ENCODE data around the gene DOCK10.

The DOCK10 gene

DNA sequence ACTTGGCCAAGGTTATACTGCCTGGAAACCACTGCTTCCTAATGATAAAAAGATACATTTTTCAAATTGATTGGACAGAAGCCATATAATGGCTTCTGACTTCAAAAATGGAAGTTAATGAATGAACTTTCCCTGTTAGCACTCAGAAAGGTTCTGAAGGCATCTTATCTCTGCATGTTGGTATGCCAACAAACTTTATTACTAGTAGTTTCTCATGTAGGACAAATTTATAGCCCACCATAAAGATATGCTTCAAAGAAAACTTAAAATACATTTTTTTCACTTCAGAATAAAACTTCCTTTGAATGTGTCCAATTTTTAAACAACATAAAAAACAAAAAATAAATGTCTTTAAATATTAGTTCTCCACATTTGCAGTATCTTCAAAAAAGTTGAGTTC, 10.0 kb downstream of the DOCK10 start:
- H3K27ac Mint-ChIP-seq = peak overlapping the region; percentile 85
- peak overlapping the region; percentile 44 for H3K4me3 Mint-ChIP-seq
- H3K4me1 Mint-ChIP-seq (ENCODE audit: low read depth) = peaks cover 89% of the 10 kb centered on the region

DNA sequence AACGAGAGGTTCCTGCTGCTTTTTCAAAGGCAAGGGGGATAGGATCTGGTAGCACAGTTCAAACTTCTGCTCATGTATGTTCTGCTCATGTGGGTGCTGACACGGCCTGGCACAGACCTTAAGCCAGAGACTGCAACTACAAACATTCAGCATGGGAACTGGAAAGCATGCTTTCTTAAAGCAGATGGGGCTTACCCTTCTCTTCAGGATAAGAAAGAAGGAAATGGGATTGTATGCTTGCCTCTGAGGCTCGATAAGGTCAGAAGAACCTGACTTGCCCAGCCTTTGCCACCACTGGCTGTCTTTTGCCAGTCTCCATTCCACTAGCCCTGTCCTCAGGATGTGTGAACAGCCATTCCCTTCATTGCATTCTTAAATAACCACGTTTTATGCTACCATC, 10.7 kb downstream of the DOCK10 start:
- Mint-ChIP-seq H3K4me1 (ENCODE audit: low read depth) (peaks cover 89% of the 10 kb centered on the region), H3K9me3 (ENCODE audit: low read depth) (no peaks in the 10 kb centered on the region), H3K36me3 (peaks cover 32% of the 10 kb centered on the region), H3K27ac (peak overlapping the region; percentile 85), H3K27me3 (no peaks in the 10 kb centered on the region), H3K4me3 (no peak overlapping the region)

More for the DNA sequence above, 10.0 kb downstream of the DOCK10 start:
- no peaks in the 10 kb centered on the region for H3K27me3 Mint-ChIP-seq
- peaks cover 36% of the 10 kb centered on the region for H3K36me3 Mint-ChIP-seq
- H3K9me3 Mint-ChIP-seq (ENCODE audit: low read depth) = no peaks in the 10 kb centered on the region

DNA sequence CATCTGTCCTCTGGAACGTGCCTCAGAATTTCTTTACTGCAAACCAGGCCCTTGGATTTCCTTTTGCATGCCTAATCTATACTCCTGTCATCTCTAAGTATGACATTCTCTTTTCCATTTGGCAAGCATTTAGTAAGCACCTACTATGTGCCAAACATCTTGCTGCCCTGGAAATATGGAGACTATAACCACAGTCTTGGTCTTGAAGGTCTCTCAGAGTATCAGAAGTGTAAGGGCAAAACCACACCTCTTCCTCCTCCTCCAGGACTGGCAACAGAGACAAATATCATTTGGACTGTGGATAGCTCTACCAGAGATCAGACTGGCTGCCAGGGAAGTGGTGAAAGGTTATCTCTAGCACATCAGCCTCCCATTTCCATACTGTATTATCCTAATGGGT, 11.4 kb downstream of the DOCK10 start:
- Mint-ChIP-seq H3K4me3 (peak overlapping the region; percentile 32), H3K4me1 (ENCODE audit: low read depth) (peaks cover 89% of the 10 kb centered on the region), H3K27me3 (no peaks in the 10 kb centered on the region), H3K9me3 (ENCODE audit: low read depth) (no peaks in the 10 kb centered on the region), H3K27ac (peak overlapping the region; percentile 85), H3K36me3 (peaks cover 30% of the 10 kb centered on the region)

DNA sequence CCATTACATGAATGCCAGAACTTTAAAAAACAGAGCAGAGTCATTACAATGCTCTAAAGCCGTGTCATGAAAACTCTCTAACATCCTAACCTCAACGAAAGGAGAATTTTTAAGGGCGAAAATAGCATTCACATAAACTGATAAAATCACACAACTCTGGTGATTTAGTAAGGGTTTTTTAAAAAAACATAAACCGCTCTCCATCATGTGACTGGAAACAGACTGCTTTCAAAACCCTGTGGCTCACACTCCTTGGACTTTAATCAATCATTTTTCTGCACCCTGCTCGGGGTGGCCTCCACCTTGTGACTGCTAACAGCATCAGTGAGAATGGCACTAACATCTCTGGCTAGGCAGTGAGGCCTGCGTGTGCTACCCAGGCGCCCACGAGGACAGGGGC, 12.1 kb downstream of the DOCK10 start:
- H3K4me1 Mint-ChIP-seq (ENCODE audit: low read depth) = peaks cover 90% of the 10 kb centered on the region
- peaks cover 26% of the 10 kb centered on the region for H3K36me3 Mint-ChIP-seq
- peak overlapping the region; percentile 68 for H3K4me3 Mint-ChIP-seq
- no peaks in the 10 kb centered on the region for H3K27me3 Mint-ChIP-seq
- H3K27ac Mint-ChIP-seq = peak overlapping the region; percentile 91
- H3K9me3 Mint-ChIP-seq (ENCODE audit: low read depth) = no peaks in the 10 kb centered on the region

DNA sequence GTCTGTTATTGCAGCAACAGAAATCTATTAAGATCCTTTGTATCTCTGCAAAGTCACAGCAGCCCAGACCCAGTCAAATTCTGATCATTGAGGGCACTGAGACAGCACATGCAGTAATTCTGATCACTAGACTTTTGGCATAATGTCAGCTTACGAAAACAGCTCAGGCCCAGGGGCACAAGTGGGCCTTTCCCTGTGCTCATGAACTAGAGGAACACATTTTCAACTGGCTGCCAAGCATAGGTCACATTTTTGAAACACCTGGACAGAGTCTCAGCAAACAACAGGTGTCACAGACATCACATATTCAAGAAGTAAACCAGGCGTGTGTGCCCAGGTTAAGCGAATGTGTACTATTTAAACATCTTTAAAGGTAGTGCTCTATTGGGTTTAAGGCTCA, 13.7 kb downstream of the DOCK10 start:
- Mint-ChIP-seq H3K27me3 (no peaks in the 10 kb centered on the region), H3K4me1 (ENCODE audit: low read depth) (peaks cover 89% of the 10 kb centered on the region), H3K27ac (peak overlapping the region; percentile 23), H3K4me3 (peak overlapping the region; percentile 14), H3K9me3 (ENCODE audit: low read depth) (no peaks in the 10 kb centered on the region), H3K36me3 (peaks cover 12% of the 10 kb centered on the region)

DNA sequence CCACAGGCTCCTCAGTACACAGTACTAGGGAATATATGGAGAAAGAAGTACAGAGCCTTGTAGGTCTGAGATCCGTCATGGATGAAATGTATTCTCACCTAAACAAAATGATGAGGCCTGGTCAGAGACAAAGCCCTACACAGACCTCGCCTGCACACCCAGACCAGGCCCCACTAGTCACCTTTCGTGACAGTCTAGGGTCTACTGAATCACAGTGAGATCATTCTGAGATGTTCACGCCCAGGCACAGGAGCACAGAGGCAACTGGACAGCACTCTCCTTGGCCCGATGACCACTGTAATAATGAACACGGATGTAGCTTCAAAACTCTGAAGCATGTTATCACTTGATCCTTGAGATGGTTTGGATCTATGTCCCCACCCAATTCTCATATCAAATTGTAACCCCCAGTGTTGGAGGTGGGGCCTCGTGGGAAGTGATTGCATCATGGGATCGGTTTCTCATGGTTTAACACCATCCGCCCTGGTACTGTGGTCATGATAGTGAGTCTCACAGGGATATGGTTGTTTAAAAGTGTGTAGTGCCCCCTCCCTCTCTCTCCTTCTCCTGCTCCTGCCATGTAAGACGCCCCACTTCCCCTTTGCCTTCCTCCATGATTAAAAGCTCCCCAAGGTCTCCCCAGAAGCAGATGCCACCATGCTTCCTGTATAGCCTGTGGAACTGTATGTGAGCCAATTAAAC, 15.1 kb downstream of the DOCK10 start:
- peaks cover 14% of the 10 kb centered on the region for H3K36me3 Mint-ChIP-seq
- H3K4me3 Mint-ChIP-seq = peak overlapping the region; percentile 48
- no peaks in the 10 kb centered on the region for H3K9me3 Mint-ChIP-seq (ENCODE audit: low read depth)

DNA sequence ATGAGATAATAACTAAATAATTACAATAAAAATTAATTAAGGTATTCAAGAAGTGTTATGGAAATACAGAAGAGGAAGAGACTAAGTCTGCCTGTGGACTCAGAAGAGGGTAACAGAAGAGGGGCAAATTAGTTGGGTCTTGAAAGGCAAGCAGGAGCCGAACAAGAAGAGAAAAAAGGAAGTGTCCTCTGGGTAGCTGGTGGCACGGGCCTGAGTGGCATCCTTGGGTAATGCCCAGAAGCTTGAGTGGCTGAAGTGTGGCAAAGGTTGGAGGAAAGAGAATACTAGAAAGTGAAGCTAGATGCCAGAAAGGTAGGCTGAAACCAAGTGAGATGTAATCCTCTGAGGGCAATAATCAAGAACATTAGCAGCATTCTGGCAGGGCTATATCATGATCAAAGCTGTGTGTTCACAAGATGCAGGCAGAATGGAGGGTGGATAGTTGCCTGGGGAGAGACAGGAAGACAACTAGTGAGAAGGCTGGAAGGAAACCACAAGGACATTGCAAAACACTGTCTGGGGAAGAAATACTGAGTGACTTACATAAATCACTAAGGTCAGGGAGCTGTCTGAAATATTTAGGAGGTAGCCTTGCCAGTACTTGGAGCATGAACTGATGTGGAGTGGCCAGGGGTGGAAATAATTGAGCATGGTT, 16.2 kb downstream of the DOCK10 start:
- Mint-ChIP-seq H3K27me3 (no peaks in the 10 kb centered on the region), H3K36me3 (peaks cover 9% of the 10 kb centered on the region), H3K27ac (peak overlapping the region; percentile 74), H3K4me3 (peak overlapping the region; percentile 17), H3K4me1 (ENCODE audit: low read depth) (peaks cover 88% of the 10 kb centered on the region), H3K9me3 (ENCODE audit: low read depth) (no peaks in the 10 kb centered on the region)

More for the DNA sequence above, 15.1 kb downstream of the DOCK10 start:
- Mint-ChIP-seq H3K27me3 (no peaks in the 10 kb centered on the region), H3K27ac (peak overlapping the region; percentile 74), H3K4me1 (ENCODE audit: low read depth) (peaks cover 89% of the 10 kb centered on the region)

DNA sequence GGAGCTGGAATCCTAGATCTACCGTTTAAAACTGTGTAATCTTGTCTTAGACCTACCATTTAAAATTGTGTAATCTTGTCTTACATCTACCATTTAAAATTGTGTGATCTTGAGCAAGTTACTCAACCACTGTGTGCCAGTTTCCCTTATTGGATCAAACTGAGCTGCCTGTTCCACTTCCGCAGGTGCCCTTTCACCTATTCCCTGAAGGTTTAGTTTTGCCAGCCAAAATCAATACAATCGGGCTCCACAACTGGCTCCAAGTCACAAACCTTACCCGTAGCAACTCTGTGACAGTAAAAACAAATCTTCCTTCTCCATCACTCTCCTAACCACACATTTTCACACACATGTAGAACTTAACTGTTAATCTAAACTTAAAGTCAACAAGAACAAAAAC, 20.1 kb downstream of the DOCK10 start:
- Mint-ChIP-seq H3K36me3 (peaks cover 8% of the 10 kb centered on the region), H3K4me1 (ENCODE audit: low read depth) (peaks cover 93% of the 10 kb centered on the region), H3K27ac (peak overlapping the region; percentile 41), H3K4me3 (no peak overlapping the region), H3K27me3 (no peaks in the 10 kb centered on the region), H3K9me3 (ENCODE audit: low read depth) (no peaks in the 10 kb centered on the region)

DNA sequence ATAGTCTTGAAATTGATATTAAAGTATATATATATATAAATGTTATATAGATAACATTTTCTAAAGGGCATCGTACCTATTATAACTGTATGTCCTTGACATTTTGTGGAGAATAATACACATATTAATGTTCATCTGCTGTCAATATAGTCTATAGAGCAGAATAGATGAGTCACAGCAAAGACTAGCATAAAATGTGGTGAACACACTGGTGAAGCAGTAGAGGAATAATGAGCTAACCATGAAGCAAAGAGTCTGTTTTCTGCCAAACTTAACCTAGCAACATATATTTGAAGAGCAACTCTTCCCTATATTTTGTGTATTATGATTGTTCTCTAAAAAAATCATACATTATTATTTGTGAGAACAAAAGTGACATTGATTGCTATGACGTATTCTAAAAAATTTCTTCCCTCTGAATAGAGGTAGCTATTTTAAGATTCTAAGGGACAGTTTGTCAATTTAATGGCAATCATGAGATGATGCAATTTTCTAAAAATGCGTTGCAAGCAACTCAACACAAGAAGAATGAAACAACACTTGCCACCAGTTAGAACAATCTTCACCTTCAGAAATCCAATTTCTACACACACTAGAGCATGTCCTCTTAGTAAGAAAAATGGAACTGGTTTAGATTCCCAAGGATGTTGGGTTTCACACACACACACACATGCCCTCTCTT, 22.0 kb downstream of the DOCK10 start:
- Mint-ChIP-seq H3K4me1 (ENCODE audit: low read depth) (peaks cover 86% of the 10 kb centered on the region), H3K27me3 (no peaks in the 10 kb centered on the region), H3K4me3 (no peak overlapping the region), H3K9me3 (ENCODE audit: low read depth) (no peaks in the 10 kb centered on the region), H3K27ac (peak overlapping the region; percentile 46), H3K36me3 (peaks cover 10% of the 10 kb centered on the region)

DNA sequence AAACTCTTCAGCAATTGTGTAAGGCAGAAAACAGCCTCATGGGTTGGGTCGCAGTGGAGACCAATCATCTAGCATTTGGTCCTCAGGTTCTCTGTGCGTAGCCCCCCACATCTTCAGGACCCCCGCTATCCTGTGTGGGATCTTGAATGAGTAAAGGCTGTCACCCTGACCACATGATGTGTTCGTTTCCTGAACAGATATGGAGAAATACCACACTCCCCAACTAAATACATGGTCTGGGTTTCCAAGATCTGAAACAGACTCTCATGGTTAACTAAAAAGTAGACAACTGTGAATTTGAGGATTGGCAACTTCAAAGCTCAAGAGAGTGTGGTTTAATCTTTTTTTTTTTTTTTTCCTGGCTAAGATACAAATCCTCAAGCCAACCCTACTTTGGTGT, 23.2 kb downstream of the DOCK10 start:
- Mint-ChIP-seq H3K4me3 (no peak overlapping the region), H3K27ac (peak overlapping the region; percentile 68), H3K9me3 (ENCODE audit: low read depth) (no peaks in the 10 kb centered on the region), H3K4me1 (ENCODE audit: low read depth) (peaks cover 86% of the 10 kb centered on the region), H3K27me3 (no peaks in the 10 kb centered on the region), H3K36me3 (peaks cover 10% of the 10 kb centered on the region)

DNA sequence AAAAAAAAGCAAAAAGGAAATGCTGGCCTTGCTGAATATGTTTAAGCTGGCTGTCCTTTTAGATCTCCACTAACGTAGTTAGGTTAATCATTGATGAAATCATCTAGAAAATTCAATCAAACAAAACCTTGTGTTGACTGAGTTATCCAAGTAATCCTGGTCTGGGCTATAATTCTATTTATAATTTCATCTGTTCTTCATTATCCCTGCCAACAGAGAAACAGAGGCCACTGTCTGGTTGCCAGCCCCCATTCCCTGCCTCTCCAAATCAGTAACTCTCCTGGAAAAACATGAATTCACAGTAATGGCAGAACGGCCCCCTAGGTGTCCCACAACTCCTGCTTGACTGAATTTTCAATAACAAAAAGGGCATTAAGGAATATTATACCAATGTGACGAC, 24.6 kb downstream of the DOCK10 start:
- Mint-ChIP-seq H3K4me3 (no peak overlapping the region), H3K27me3 (no peaks in the 10 kb centered on the region), H3K9me3 (ENCODE audit: low read depth) (no peaks in the 10 kb centered on the region), H3K36me3 (peaks cover 8% of the 10 kb centered on the region), H3K27ac (peak overlapping the region; percentile 72), H3K4me1 (ENCODE audit: low read depth) (peaks cover 84% of the 10 kb centered on the region)

DNA sequence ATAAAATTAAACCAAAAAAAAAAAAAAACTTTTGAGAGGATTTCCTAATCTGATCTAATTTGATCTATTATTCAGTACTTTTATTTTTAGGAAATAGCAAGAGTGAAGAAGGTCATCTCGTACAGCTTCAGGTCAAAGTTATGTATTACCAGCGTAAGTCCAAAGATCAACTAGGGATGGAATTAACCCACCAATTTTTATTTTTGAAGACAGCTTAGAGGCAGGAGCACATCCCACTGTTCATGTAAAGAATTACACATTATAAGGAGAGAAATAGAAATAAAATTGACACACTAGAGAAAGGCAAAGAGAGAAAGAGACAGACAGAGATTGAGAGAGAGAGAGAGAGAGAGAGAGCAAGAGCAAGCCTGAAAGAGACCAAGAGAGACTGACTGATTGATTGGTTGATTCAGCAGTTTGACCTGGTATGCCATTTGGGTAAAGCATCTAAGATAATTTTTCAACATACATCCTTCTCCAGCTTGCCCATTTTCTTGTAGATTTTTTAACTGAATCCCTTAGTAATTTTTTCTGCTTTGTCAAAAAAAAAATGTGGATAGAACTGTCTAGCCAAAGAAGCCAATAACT, 25.1 kb downstream of the DOCK10 start:
- Mint-ChIP-seq H3K9me3 (ENCODE audit: low read depth) (no peaks in the 10 kb centered on the region), H3K27me3 (no peaks in the 10 kb centered on the region), H3K27ac (peak overlapping the region; percentile 72), H3K4me1 (ENCODE audit: low read depth) (peaks cover 83% of the 10 kb centered on the region), H3K4me3 (peak overlapping the region; percentile 25), H3K36me3 (peaks cover 8% of the 10 kb centered on the region)

DNA sequence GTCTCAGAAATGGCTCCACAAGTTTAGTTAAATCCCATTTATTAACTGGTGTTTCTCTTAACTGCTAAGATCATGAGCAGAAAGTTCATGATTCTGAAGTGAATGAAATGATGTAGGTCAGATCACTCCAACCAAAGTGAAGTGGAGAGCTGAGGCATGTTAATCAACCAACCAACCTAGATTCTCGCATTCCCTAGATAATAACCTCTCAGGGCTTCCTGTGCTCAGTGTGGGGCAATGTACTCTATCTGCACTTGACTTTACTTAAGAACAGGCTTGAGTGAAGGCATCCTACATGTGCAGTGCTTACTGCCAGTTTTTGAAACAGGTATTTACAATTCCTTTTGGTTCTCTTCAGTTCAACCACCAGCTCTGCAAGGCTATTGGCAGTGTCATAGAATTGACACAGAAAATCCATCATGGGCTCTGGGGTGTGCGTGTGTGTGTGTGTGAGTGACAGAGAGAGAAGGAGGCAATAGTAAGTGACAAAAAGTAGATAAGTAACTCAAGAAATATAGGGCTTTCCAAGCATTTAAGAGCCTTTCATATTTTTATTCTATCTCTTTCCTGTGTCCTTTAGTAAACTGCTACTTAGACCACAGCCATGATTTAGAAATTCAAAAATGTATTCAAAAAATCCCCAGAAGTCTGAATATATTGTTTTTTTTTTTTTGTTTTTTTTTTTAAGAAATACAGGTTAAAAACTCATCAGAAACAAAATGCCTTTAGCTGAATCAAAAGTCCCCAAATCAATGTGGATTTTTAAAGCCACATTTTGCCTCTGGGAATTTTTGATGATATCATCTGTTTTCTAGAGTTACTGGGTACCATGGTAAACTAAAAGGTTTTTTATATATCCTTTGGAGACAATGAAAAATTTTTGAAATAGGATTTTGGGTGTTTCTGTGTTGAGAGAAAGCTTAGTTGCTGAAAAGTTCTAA, 28.6 kb downstream of the DOCK10 start:
- peaks cover 9% of the 10 kb centered on the region for H3K36me3 Mint-ChIP-seq
- peak overlapping the region; percentile 89 for H3K27ac Mint-ChIP-seq
- peak overlapping the region; percentile 24 for H3K4me3 Mint-ChIP-seq
- H3K27me3 Mint-ChIP-seq = no peaks in the 10 kb centered on the region
- peaks cover 84% of the 10 kb centered on the region for H3K4me1 Mint-ChIP-seq (ENCODE audit: low read depth)
- H3K9me3 Mint-ChIP-seq (ENCODE audit: low read depth) = no peaks in the 10 kb centered on the region

DNA sequence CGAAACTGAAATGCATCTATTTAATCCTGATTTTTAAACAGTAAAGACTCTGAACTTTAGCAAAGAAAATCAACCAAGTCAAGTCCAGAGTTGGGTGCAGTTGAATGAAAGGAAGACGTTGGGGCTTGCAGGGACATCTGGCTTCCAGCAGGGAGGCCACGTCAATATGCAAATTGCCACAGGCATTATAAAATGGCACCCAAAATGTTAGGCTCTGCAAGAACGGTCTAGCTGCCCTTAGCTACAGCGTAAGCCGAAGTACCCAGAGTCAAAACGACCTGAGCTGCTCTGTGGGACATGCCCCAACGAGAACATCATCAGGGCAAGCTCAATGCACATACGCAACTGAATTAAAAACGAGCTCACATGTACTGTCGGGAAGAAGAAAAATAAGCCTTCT, 30.7 kb downstream of the DOCK10 start:
- Mint-ChIP-seq H3K9me3 (ENCODE audit: low read depth) (no peaks in the 10 kb centered on the region), H3K27ac (peak overlapping the region; percentile 91), H3K4me1 (ENCODE audit: low read depth) (peaks cover 90% of the 10 kb centered on the region), H3K36me3 (peaks cover 10% of the 10 kb centered on the region), H3K4me3 (no peak overlapping the region), H3K27me3 (no peaks in the 10 kb centered on the region)

All from activated naive CD8-positive, alpha-beta T cell (primary cell).